ENCODE measurements around the gene SMIM10L1. TPM values are rescaled to one million over a fixed set of nuclear protein-coding genes. Genes with fewer than 3 reads are reported as not detected.

The SMIM10L1 gene
- 2.7 and 3.9 TPM in 2 replicates for total RNA-seq

DNA sequence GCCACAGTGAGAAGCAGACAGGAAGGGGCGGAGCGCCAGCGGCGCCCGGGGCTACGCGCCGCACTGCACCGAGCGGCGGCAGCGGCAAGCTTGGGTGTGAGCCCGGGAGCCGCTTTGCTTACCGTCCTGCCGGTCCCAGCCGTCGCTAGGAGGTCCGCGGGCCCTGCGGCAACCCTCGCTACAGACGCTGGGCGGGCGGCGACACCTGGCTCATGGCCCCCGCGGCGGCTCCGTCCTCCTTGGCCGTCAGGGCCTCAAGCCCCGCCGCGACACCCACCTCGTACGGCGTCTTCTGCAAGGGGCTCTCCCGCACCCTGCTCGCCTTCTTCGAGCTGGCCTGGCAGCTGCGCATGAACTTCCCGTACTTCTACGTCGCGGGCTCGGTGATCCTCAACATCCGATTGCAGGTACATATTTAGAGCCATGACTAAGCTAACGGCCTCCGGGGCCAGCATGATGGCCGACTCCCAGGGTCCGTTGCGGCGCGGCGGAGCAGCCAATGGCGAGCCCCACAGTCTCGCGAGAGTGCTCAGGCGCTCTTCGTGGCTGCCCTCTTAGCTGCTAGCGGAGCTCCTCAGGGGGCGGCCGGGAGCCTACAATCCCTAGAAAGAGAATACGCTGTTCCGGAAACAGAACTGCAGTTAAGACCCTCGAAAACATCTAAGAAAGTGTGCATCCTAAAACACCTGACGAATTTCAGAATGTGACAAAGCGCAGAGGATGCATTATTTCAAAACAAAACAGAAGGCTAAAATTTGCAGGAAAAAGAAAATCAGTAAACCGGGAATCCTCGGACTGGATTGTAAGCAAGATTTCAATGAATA lies at the start of gene SMIM10L1:
Gene SMIM10L1, plus strand, starts transcription at position 50 of the 824 bp plus-strand sequence. Its CDS starts 163 bp downstream, at position 213.

GRCh38 chr12:11134305-11134704 lies 36.7 kb upstream of the SMIM10L1 start, which contains the start of gene TAS2R30:
TAS2R30 (minus strand) TSS chr12:11134644; CDS start chr12:11134244, 400 bp downstream.

GRCh38 chr12:11186837-11187236 lies 15.8 kb downstream of the SMIM10L1 start, which contains the start of gene TAS2R42:
TAS2R42 (minus strand) TSS chr12:11186937; CDS start chr12:11186937, 0 bp downstream.

Other genes with a start within 250 kb of the SMIM10L1 start
- gene PRH2, start 242.0 kb upstream of the SMIM10L1 start, total RNA-seq: 0.63 TPM in 1 of 2 replicates, not detected in the other
- 1.7 and 2.0 TPM in 2 replicates for gene TAS2R14, start 231.9 kb upstream of the SMIM10L1 start, total RNA-seq
- 1.5 and 1.7 TPM in 2 replicates for gene TAS2R50, start 184.3 kb upstream of the SMIM10L1 start, total RNA-seq
- 1.6 and 2.5 TPM in 2 replicates for gene TAS2R20, start 172.9 kb upstream of the SMIM10L1 start, total RNA-seq
- gene TAS2R19, start 148.6 kb upstream of the SMIM10L1 start, total RNA-seq: 3.9 and 4.6 TPM in 2 replicates
- gene TAS2R31, start 139.8 kb upstream of the SMIM10L1 start, total RNA-seq: 1.6 and 3.0 TPM in 2 replicates
- gene TAS2R46, start 108.9 kb upstream of the SMIM10L1 start, total RNA-seq: 1.2 and 1.7 TPM in 2 replicates
- 0.63 and 1.0 TPM in 2 replicates for gene TAS2R43, start 78.9 kb upstream of the SMIM10L1 start, total RNA-seq
- gene TAS2R30, start 36.5 kb upstream of the SMIM10L1 start, total RNA-seq: 2.2 and 3.5 TPM in 2 replicates
- gene TAS2R42, start 15.7 kb downstream of the SMIM10L1 start, total RNA-seq: not detected in 2 replicates
- not detected in 2 replicates for gene PRB3, start 98.5 kb downstream of the SMIM10L1 start, total RNA-seq
- not detected in 2 replicates for gene PRB4, start 139.2 kb downstream of the SMIM10L1 start, total RNA-seq
- gene PRB2, start 224.4 kb downstream of the SMIM10L1 start, total RNA-seq: not detected in 2 replicates

Measured in bronchial smooth muscle cell (primary cell).